OCI-LY1 (cell line): Measurements from ENCODE around the gene CR1.

ENCODE experiments used
- CTCF ChIP-seq: fragments of 200-600 bp; sonication (generic), shearing (Covaris generic); IDR thresholded peaks from 2 replicates; pipeline ENCODE4 v1.5.1; 2017; ENCODE audit warnings: mild to moderate bottlenecking, antibody characterized with exemption, low read length, moderate library complexity, mixed read lengths
- EZH2 ChIP-seq: fragments of 200-600 bp; sonication (generic), shearing (Covaris generic); IDR thresholded peaks from 2 replicates; pipeline ENCODE4 v1.8.0; 2017; ENCODE audit warnings: borderline replicate concordance, mixed run types, mild to moderate bottlenecking, antibody characterized with exemption, low read length, moderate library complexity, mixed read lengths

GRCh38 chr1:207497941-207498340 lies 2.0 kb downstream of the CR1 start:
- TF ChIP-seq CTCF (no peak), EZH2 (no peak)
